Activated B cell treated with CpG ODN at 0.5 μM for 24 hours (primary cell): ENCODE data around the gene TDRD6. TPM values are rescaled to one million over a fixed set of nuclear protein-coding genes. Genes with fewer than 3 reads are reported as not detected.

Experiments used
- ATAC-seq: fragments of 200-7000 bp; cut with Tn5 transposase; one replicate; pipeline ENCODE4 v1.10.0; 2021; ENCODE audit warnings: low read depth, mild to moderate bottlenecking, moderate library complexity
- CTCF ChIA-PET: fragments of 350-600 bp; sonication (Branson Sonifier 250); formaldehyde crosslinking; loops from one replicate; lab custom pipeline; 2021; ENCODE audit warnings: antibody characterized with exemption; lab: Charles Lee
- POLR2A ChIA-PET: fragments of 350-600 bp; sonication (Branson Sonifier 250); formaldehyde crosslinking; loops from one replicate; lab custom pipeline; 2021; ENCODE audit warnings: antibody characterized with exemption; lab: Charles Lee
- DNase-seq: peaks from one replicate; pipeline ENCODE4 v3.0.0; 2022
- H3K27ac Mint-ChIP-seq: one replicate; pipeline ENCODE4 v1.8.0; 2020; ENCODE audit warnings: mixed read lengths
- H3K27me3 Mint-ChIP-seq: one replicate; pipeline ENCODE4 v1.8.0; 2021; ENCODE audit warnings: mixed read lengths
- H3K36me3 Mint-ChIP-seq: one replicate; pipeline ENCODE4 v1.8.0; 2021; ENCODE audit warnings: low read depth, mixed read lengths
- H3K4me1 Mint-ChIP-seq: one replicate; pipeline ENCODE4 v1.8.0; 2021; ENCODE audit warnings: mixed read lengths
- H3K4me3 Mint-ChIP-seq: one replicate; pipeline ENCODE4 v1.8.0; 2020; ENCODE audit warnings: mild to moderate bottlenecking, mixed read lengths
- H3K9me3 Mint-ChIP-seq: one replicate; pipeline ENCODE4 v1.8.0; 2020; ENCODE audit warnings: mixed read lengths
- CTCF ChIP-seq: fragments of 200-600 bp; IDR thresholded peaks from one replicate; pipeline ENCODE4 v1.8.0; 2022; ENCODE audit warnings: antibody characterized with exemption, mild to moderate bottlenecking
- intact Hi-C: fragments of 100-400 bp; cut with micrococcal nuclease; formaldehyde crosslinking; loops from one replicate; pipeline ENCODE4 v1.15.1; 2024
- total RNA-seq: library from RNA; stranded (reverse); gene quantifications from 2 replicates; pipeline ENCODE4 v1.2.3, GENCODE V29; 2022

Gene TDRD6
- total RNA-seq, 1 donor from 2014 or later: not detected

- H3K36me3 Mint-ChIP-seq: no peaks in the 10 kb centered on the region
- DNase-seq: no peak
- peaks cover 13% of the 10 kb centered on the region for H3K4me1 Mint-ChIP-seq
- ATAC-seq: no peak
- POLR2A ChIA-PET: no interaction called here
- peaks cover 43% of the 10 kb centered on the region for H3K27me3 Mint-ChIP-seq
- intact Hi-C loops: loop anchor here (2.0 to 5.0 kb wide), 2 partner anchors 525 to 591 kb away; partner anchors contain the start of gene ENPP4
- H3K27ac Mint-ChIP-seq: no peak overlapping the region
- CTCF ChIA-PET: no interaction called here
- H3K4me3 Mint-ChIP-seq: peak overlapping the region; percentile 86
- H3K9me3 Mint-ChIP-seq: no peaks in the 10 kb centered on the region
- TF ChIP-seq CTCF: no peak
Observed at GRCh38 chr6:46652232-46652602, 35.5 kb upstream of the TDRD6 start.

GRCh38 chr6:46652603-46653438, 34.9 kb upstream of the TDRD6 start, which contains the start of the genes CYP39A1 and SLC25A27:
Gene CYP39A1, minus strand, starts transcription at chr6:46652818. Its CDS starts 236 bp downstream, at chr6:46652582.
Gene SLC25A27, plus strand, starts transcription at chr6:46652975. Its CDS starts 218 bp downstream, at chr6:46653193.
- ATAC-seq (peak; percentile 99), DNase-seq (peak; percentile 79)
- H3K36me3 Mint-ChIP-seq: no peaks in the 10 kb centered on the region
- intact Hi-C loops: loop anchor here (2.0 to 5.0 kb wide), 2 partner anchors 526 to 590 kb away; partner anchors contain the start of gene ENPP4
- no peaks in the 10 kb centered on the region for H3K9me3 Mint-ChIP-seq
- peak within 1 kb of the TSS; percentile 27 for H3K27ac Mint-ChIP-seq
- no peak for TF ChIP-seq CTCF
- H3K4me3 Mint-ChIP-seq: peak within 1 kb of the TSS; percentile 86
- peaks cover 41% of the 10 kb centered on the region for H3K27me3 Mint-ChIP-seq
- POLR2A ChIA-PET: interaction anchor here (0.6 kb wide), 1 partner anchor 115 kb away, joined by 6 read pairs; no protein-coding TSS in a partner anchor
- peaks cover 13% of the 10 kb centered on the region for H3K4me1 Mint-ChIP-seq
- CTCF ChIA-PET: no interaction called here

GRCh38 chr6:46653439-46654195, 34.1 kb upstream of the TDRD6 start:
- ChIA-PET CTCF (no interaction called here), POLR2A (interaction anchor here (0.6 kb wide), 1 partner anchor 115 kb away, joined by 6 read pairs; no protein-coding TSS in a partner anchor)
- DNase-seq: no peak
- H3K27ac Mint-ChIP-seq: no peak overlapping the region
- peak overlapping the region; percentile 86 for H3K4me3 Mint-ChIP-seq
- H3K9me3 Mint-ChIP-seq: no peaks in the 10 kb centered on the region
- H3K36me3 Mint-ChIP-seq: no peaks in the 10 kb centered on the region
- peaks cover 13% of the 10 kb centered on the region for H3K4me1 Mint-ChIP-seq
- ATAC-seq: no peak
- intact Hi-C loops: loop anchor here (2.0 to 5.0 kb wide), 2 partner anchors 526 to 589 kb away; partner anchors contain the start of gene ENPP4
- peaks cover 41% of the 10 kb centered on the region for H3K27me3 Mint-ChIP-seq
- TF ChIP-seq CTCF: no peak

GRCh38 chr6:46655803-46656202, 31.9 kb upstream of the TDRD6 start:
- CTCF ChIA-PET: no interaction called here

More at GRCh38 chr6:46655803-46656202, 31.9 kb upstream of the TDRD6 start:
- H3K4me1 Mint-ChIP-seq: peaks cover 13% of the 10 kb centered on the region
- DNase-seq: no peak
- POLR2A ChIA-PET: no interaction called here
- no peak overlapping the region for H3K27ac Mint-ChIP-seq
- TF ChIP-seq CTCF: no peak
- H3K9me3 Mint-ChIP-seq: no peaks in the 10 kb centered on the region
- H3K4me3 Mint-ChIP-seq: no peak overlapping the region
- H3K27me3 Mint-ChIP-seq: peaks cover 33% of the 10 kb centered on the region
- no peaks in the 10 kb centered on the region for H3K36me3 Mint-ChIP-seq
- intact Hi-C loops: no loop called here
- no peak for ATAC-seq
